Trophoblast cell (in vitro differentiated cells and primary cell): ENCODE data around the gene OPCML.

ENCODE experiments used
- DNase-seq, 2 donors: peaks; one replicate each; pipeline ENCODE4 v3.0.0-alpha.2; 2016
- H2AFZ ChIP-seq: 2 replicates; pipeline ENCODE4 v1.6.1; 2013; ENCODE audit warnings: low read length, moderate library complexity, mild to moderate bottlenecking; ENCODE audit not compliant: insufficient read depth, poor library complexity
- H2AK5ac ChIP-seq: 2 replicates; pipeline ENCODE4 v1.6.1; 2013; ENCODE audit warnings: mild to moderate bottlenecking, low read length
- H2BK120ac ChIP-seq: 2 replicates; pipeline ENCODE4 v1.6.1; 2013; ENCODE audit warnings: low read length, mild to moderate bottlenecking, moderate library complexity; ENCODE audit not compliant: insufficient read depth, poor library complexity
- H2BK12ac ChIP-seq: 2 replicates; pipeline ENCODE4 v1.6.1; 2013; ENCODE audit warnings: mild to moderate bottlenecking, low read length, moderate library complexity
- H2BK5ac ChIP-seq: 2 replicates; pipeline ENCODE4 v1.6.1; 2013; ENCODE audit warnings: low read length, low read depth, moderate library complexity, mild to moderate bottlenecking; ENCODE audit not compliant: poor library complexity
- H3K14ac ChIP-seq: 2 replicates; pipeline ENCODE4 v1.6.1; 2013; ENCODE audit warnings: mild to moderate bottlenecking, low read length
- H3K18ac ChIP-seq: 2 replicates; pipeline ENCODE4 v1.6.1; 2013; ENCODE audit warnings: mild to moderate bottlenecking, low read length
- H3K23ac ChIP-seq: 2 replicates; pipeline ENCODE4 v1.6.1; 2013; ENCODE audit warnings: low read length
- H3K27ac ChIP-seq: 2 replicates; pipeline ENCODE4 v1.5.1; 2013; ENCODE audit warnings: low read depth, mild to moderate bottlenecking, inconsistent platforms, low read length, moderate library complexity
- H3K27me3 ChIP-seq: 2 replicates; pipeline ENCODE4 v1.6.1; 2013; ENCODE audit warnings: inconsistent platforms, mild to moderate bottlenecking, low read length, moderate library complexity; ENCODE audit not compliant: insufficient read depth
- H3K36me3 ChIP-seq, 2 experiments: 1 replicate in 1 of 2; 2 replicates in 1 of 2; pipeline ENCODE4 v1.6.1; 2013; ENCODE audit warnings: low read length in 2 of 2, mild to moderate bottlenecking in 2 of 2, moderate library complexity in 1 of 2; ENCODE audit not compliant: insufficient read depth in 2 of 2, control insufficient read depth in 1 of 2
- H3K4ac ChIP-seq: 2 replicates; pipeline ENCODE4 v1.6.1; 2013; ENCODE audit warnings: low read depth, mild to moderate bottlenecking, low read length, moderate library complexity
- H3K4me1 ChIP-seq, 2 experiments: 1 replicate in 1 of 2; 2 replicates in 1 of 2; pipeline ENCODE4 v1.6.1; 2013; ENCODE audit warnings: low read length in 2 of 2, mild to moderate bottlenecking in 2 of 2, moderate library complexity in 1 of 2; ENCODE audit not compliant: insufficient read depth in 2 of 2, control insufficient read depth in 1 of 2
- H3K4me2 ChIP-seq: 2 replicates; pipeline ENCODE4 v1.6.1; 2013; ENCODE audit warnings: inconsistent platforms, mild to moderate bottlenecking, low read length, moderate library complexity
- H3K4me3 ChIP-seq: 2 replicates; pipeline ENCODE4 v1.5.1; 2013; ENCODE audit warnings: mild to moderate bottlenecking, low read depth, low read length, inconsistent platforms
- H3K79me1 ChIP-seq: one replicate; pipeline ENCODE4 v1.6.1; 2013; ENCODE audit warnings: low read length
- H3K79me2 ChIP-seq: 2 replicates; pipeline ENCODE4 v1.6.1; 2013; ENCODE audit warnings: low read length, mild to moderate bottlenecking; ENCODE audit not compliant: control insufficient read depth, insufficient read depth, poor library complexity
- H3K9ac ChIP-seq: 2 replicates; pipeline ENCODE4 v1.6.1; 2013; ENCODE audit warnings: mild to moderate bottlenecking, low read length
- H3K9me3 ChIP-seq: 2 replicates; pipeline ENCODE4 v1.6.1; 2013; ENCODE audit warnings: low read depth, mild to moderate bottlenecking, control low read depth, inconsistent platforms, low read length; ENCODE audit not compliant: insufficient read depth
- H4K12ac ChIP-seq: 2 replicates; pipeline ENCODE4 v1.6.1; 2013; ENCODE audit warnings: low read depth, mild to moderate bottlenecking, low read length, moderate library complexity
- H4K8ac ChIP-seq: 2 replicates; pipeline ENCODE4 v1.6.1; 2013; ENCODE audit warnings: low read depth, mild to moderate bottlenecking, low read length, moderate library complexity
- H4K91ac ChIP-seq: one replicate; pipeline ENCODE4 v1.6.1; 2013; ENCODE audit warnings: low read depth, mild to moderate bottlenecking, low read length, moderate library complexity
- WGBS: extraction: QIAGEN DNeasy Blood & Tissue Kit; methylation state at CpG from one replicate; pipeline ENCODE4 v1.1.7; 2013; ENCODE audit warnings: missing lambda C conversion rate; ENCODE audit not compliant: insufficient read length, insufficient coverage; ENCODE audit errors: extremely low coverage; 5-methylcytosine and 5-hydroxymethylcytosine counted together

The OPCML gene

GRCh38 chr11:132396318-132396717, 1136.0 kb downstream of the OPCML start:
- no peak overlapping the region for H4K12ac ChIP-seq
- no peaks in the 10 kb centered on the region for H3K79me1 ChIP-seq
- no peak overlapping the region for H3K4me2 ChIP-seq
- H3K4ac ChIP-seq: no peak overlapping the region
- no peak overlapping the region for H2AK5ac ChIP-seq
- no peak overlapping the region for H2AFZ ChIP-seq
- no peak overlapping the region for H2BK12ac ChIP-seq
- H3K9ac ChIP-seq: no peak overlapping the region
- DNase-seq: no peak
- H2BK120ac ChIP-seq: no peak overlapping the region
- no peaks in the 10 kb centered on the region for H3K4me1 ChIP-seq
- no peak overlapping the region for H3K18ac ChIP-seq
- H4K8ac ChIP-seq: no peak overlapping the region
- H3K27ac ChIP-seq: no peak overlapping the region
- H3K14ac ChIP-seq: no peak overlapping the region
- no CpG with 5 or more reads among the region's 4 CpGs for WGBS
- no peaks in the 10 kb centered on the region for H3K27me3 ChIP-seq
- no peak overlapping the region for H3K23ac ChIP-seq
- no peaks in the 10 kb centered on the region for H3K79me2 ChIP-seq
- H3K9me3 ChIP-seq: no peaks in the 10 kb centered on the region
- H4K91ac ChIP-seq: no peak overlapping the region
- H3K4me3 ChIP-seq: no peak overlapping the region
- H2BK5ac ChIP-seq: no peak overlapping the region
- no peaks in the 10 kb centered on the region for H3K36me3 ChIP-seq

GRCh38 chr11:132395434-132395833, 1136.9 kb downstream of the OPCML start:
- Histone ChIP-seq H2BK120ac (no peak overlapping the region), H3K4me1 (no peaks in the 10 kb centered on the region), H3K23ac (no peak overlapping the region), H3K9ac (no peak overlapping the region), H3K79me1 (no peaks in the 10 kb centered on the region), H3K9me3 (no peaks in the 10 kb centered on the region), H4K8ac (no peak overlapping the region), H4K12ac (no peak overlapping the region), H3K18ac (no peak overlapping the region), H3K4ac (no peak overlapping the region), H3K4me3 (no peak overlapping the region), H2BK5ac (no peak overlapping the region), H2AK5ac (no peak overlapping the region), H3K27me3 (no peaks in the 10 kb centered on the region), H2BK12ac (no peak overlapping the region), H3K36me3 (no peaks in the 10 kb centered on the region), H4K91ac (no peak overlapping the region), H3K4me2 (no peak overlapping the region), H2AFZ (no peak overlapping the region), H3K14ac (no peak overlapping the region), H3K27ac (no peak overlapping the region), H3K79me2 (no peaks in the 10 kb centered on the region)
- DNase-seq: no peak

GRCh38 chr11:132379540-132379939, 1152.8 kb downstream of the OPCML start:
- Histone ChIP-seq H3K79me2 (no peaks in the 10 kb centered on the region), H3K18ac (no peak overlapping the region), H3K4me1 (no peaks in the 10 kb centered on the region), H2BK12ac (no peak overlapping the region), H3K9ac (no peak overlapping the region), H2BK5ac (no peak overlapping the region), H3K27me3 (no peaks in the 10 kb centered on the region), H4K8ac (no peak overlapping the region), H3K9me3 (no peaks in the 10 kb centered on the region), H3K79me1 (no peaks in the 10 kb centered on the region), H3K27ac (no peak overlapping the region), H3K36me3 (no peaks in the 10 kb centered on the region), H3K14ac (no peak overlapping the region), H3K4me3 (no peak overlapping the region), H3K23ac (no peak overlapping the region), H2AFZ (no peak overlapping the region), H3K4ac (no peak overlapping the region), H4K12ac (no peak overlapping the region), H2BK120ac (no peak overlapping the region), H2AK5ac (no peak overlapping the region), H3K4me2 (no peak overlapping the region), H4K91ac (no peak overlapping the region)
- no peak for DNase-seq
- no CpG with 5 or more reads among the region's 3 CpGs for WGBS

- Histone ChIP-seq H3K27me3 (no peaks in the 10 kb centered on the region), H4K12ac (no peak overlapping the region)
- no CpG with 5 or more reads among the region's 4 CpGs for WGBS
Observed at GRCh38 chr11:132373405-132374143, 1158.7 kb downstream of the OPCML start.

More at GRCh38 chr11:132373405-132374143, 1158.7 kb downstream of the OPCML start:
- H2AK5ac ChIP-seq: no peak overlapping the region
- H3K79me1 ChIP-seq: no peaks in the 10 kb centered on the region
- H3K4ac ChIP-seq: no peak overlapping the region
- H2BK12ac ChIP-seq: no peak overlapping the region
- H3K4me3 ChIP-seq: no peak overlapping the region
- H4K8ac ChIP-seq: no peak overlapping the region
- H3K36me3 ChIP-seq: no peaks in the 10 kb centered on the region
- H3K9ac ChIP-seq: no peak overlapping the region
- no peaks in the 10 kb centered on the region for H3K9me3 ChIP-seq
- H2BK120ac ChIP-seq: no peak overlapping the region
- no peak overlapping the region for H2BK5ac ChIP-seq
- no peak overlapping the region for H3K18ac ChIP-seq
- H4K91ac ChIP-seq: no peak overlapping the region
- H2AFZ ChIP-seq: no peak overlapping the region
- no peak for DNase-seq
- H3K27ac ChIP-seq: no peak overlapping the region
- no peak overlapping the region for H3K4me2 ChIP-seq
- no peaks in the 10 kb centered on the region for H3K4me1 ChIP-seq
- no peak overlapping the region for H3K23ac ChIP-seq
- H3K79me2 ChIP-seq: no peaks in the 10 kb centered on the region
- no peak overlapping the region for H3K14ac ChIP-seq
